H1 (cell line): Measurements from ENCODE around the gene RANBP2. TPM values are rescaled to one million over a fixed set of nuclear protein-coding genes. Genes with fewer than 3 reads are reported as not detected.

Source experiments
- CTCF ChIA-PET: fragments of 300-600 bp; sonication (Branson Sonifier 250); formaldehyde crosslinking; loops from one replicate; lab custom pipeline; 2021; ENCODE audit not compliant: partially characterized antibody; lab: Charles Lee
- POLR2A ChIA-PET: fragments of 300-600 bp; sonication (Branson Sonifier 250); formaldehyde crosslinking; loops from one replicate; lab custom pipeline; 2021; ENCODE audit warnings: inconsistent platforms; ENCODE audit not compliant: partially characterized antibody; lab: Charles Lee
- DNase-seq, 2 experiments: peaks; one replicate each; pipeline versions ENCODE4 v3.0.0 to v3.0.0-alpha.2; 2010 to 2022; ENCODE audit warnings: low spot score in 2 of 2, low read depth in 1 of 2, mixed read lengths in 1 of 2
- FAIRE-seq: peaks from 2 replicates; lab custom pipeline; 2011; peaks lifted over from hg19 to GRCh38; lab: Jason Lieb, UNC
- H2AFZ ChIP-seq: 2 replicates; pipeline ENCODE4 v1.8.1; 2012; ENCODE audit warnings: low read length, inconsistent platforms
- H2AK5ac ChIP-seq: 2 replicates; pipeline ENCODE4 v1.6.1; 2013; ENCODE audit warnings: low read depth, low read length
- H2BK120ac ChIP-seq: replicated peaks from 2 replicates; pipeline ENCODE3; 2013; ENCODE audit warnings: low read depth, low read length, inconsistent platforms
- H2BK12ac ChIP-seq: 2 replicates; pipeline ENCODE4 v1.6.1; 2013; ENCODE audit warnings: low read depth, low read length
- H2BK15ac ChIP-seq: 2 replicates; pipeline ENCODE4 v1.6.1; 2013; ENCODE audit warnings: low read length
- H2BK20ac ChIP-seq: 2 replicates; pipeline ENCODE4 v1.6.1; 2013; ENCODE audit warnings: low read length
- H2BK5ac ChIP-seq: 2 replicates; pipeline ENCODE4 v1.6.1; 2013; ENCODE audit warnings: low read depth, low read length
- H3K14ac ChIP-seq: 2 replicates; pipeline ENCODE4 v1.6.1; 2013; ENCODE audit warnings: inconsistent platforms; ENCODE audit not compliant: insufficient read length
- H3K18ac ChIP-seq: 2 replicates; pipeline ENCODE4 v1.6.1; 2013; ENCODE audit warnings: low read length; ENCODE audit errors: extremely low read depth
- H3K23ac ChIP-seq: 2 replicates; pipeline ENCODE4 v1.6.1; 2013; ENCODE audit warnings: inconsistent platforms; ENCODE audit not compliant: insufficient read length
- H3K23me2 ChIP-seq: 2 replicates; pipeline ENCODE4 v1.6.1; 2013; ENCODE audit warnings: low read depth, low read length
- H3K27ac ChIP-seq: 2 replicates; pipeline ENCODE4 v1.6.1; 2011; ENCODE audit warnings: low read depth, low read length, inconsistent platforms
- H3K27me3 ChIP-seq, 4 experiments: replicated peaks in 1 of 4; 1 replicate in 1 of 4; 2 replicates in 3 of 4; pipeline versions ENCODE4 v1.6.1 to v1.8.1; 2011 to 2013; ENCODE audit warnings: low read length in 3 of 4, mild to moderate bottlenecking in 3 of 4, inconsistent platforms in 2 of 4, mixed read lengths in 2 of 4, moderate library complexity in 1 of 4; ENCODE audit not compliant: control insufficient read depth in 3 of 4, insufficient read depth in 3 of 4; ENCODE audit errors: extremely low read depth in 1 of 4
- H3K36me3 ChIP-seq, 4 experiments: 2 replicates each; pipeline versions ENCODE4 v1.6.1 to v1.8.1; 2011 to 2013; ENCODE audit warnings: mild to moderate bottlenecking in 4 of 4, low read length in 3 of 4, moderate library complexity in 2 of 4, control low read depth in 1 of 4, inconsistent platforms in 1 of 4; ENCODE audit not compliant: insufficient read depth in 4 of 4, control insufficient read depth in 2 of 4
- H3K4ac ChIP-seq: replicated peaks from 2 replicates; pipeline ENCODE3; 2013; ENCODE audit warnings: low read length, low read depth, mixed read lengths, inconsistent platforms; ENCODE audit not compliant: insufficient read length
- H3K4me1 ChIP-seq, 4 experiments: replicated peaks in 1 of 4; 1 replicate in 1 of 4; 2 replicates in 3 of 4; pipeline versions ENCODE4 v1.6.1 to v1.8.1; 2011 to 2013; ENCODE audit warnings: low read length in 3 of 4, inconsistent platforms in 2 of 4, mixed read lengths in 1 of 4; ENCODE audit not compliant: insufficient read depth in 4 of 4, control insufficient read depth in 3 of 4
- H3K4me2 ChIP-seq, 2 experiments: 2 replicates each; pipeline versions ENCODE4 v1.6.1 to v1.8.1; 2011 to 2013; ENCODE audit warnings: low read depth in 2 of 2, low read length in 2 of 2, control low read depth in 1 of 2, inconsistent platforms in 1 of 2, mild to moderate bottlenecking in 1 of 2; ENCODE audit not compliant: insufficient read depth in 1 of 2
- H3K4me3 ChIP-seq, 4 experiments: fragments of 200-600, 300-600 bp in 1 of 4; sonication (generic), shearing (Covaris generic), sonication (Bioruptor Twin) in 1 of 4; 2 replicates each; pipeline versions ENCODE4 v1.5.1 to v1.8.1; 2011 to 2016; ENCODE audit warnings: low read length in 4 of 4, low read depth in 3 of 4, control low read depth in 2 of 4, inconsistent platforms in 2 of 4, mild to moderate bottlenecking in 2 of 4, mixed read lengths in 1 of 4, moderate library complexity in 1 of 4; ENCODE audit not compliant: insufficient read depth in 2 of 4; ENCODE audit errors: extremely low read depth in 1 of 4
- H3K56ac ChIP-seq: replicated peaks from 2 replicates; pipeline ENCODE3; 2013; ENCODE audit warnings: low read depth, mild to moderate bottlenecking, mixed read lengths, low read length, inconsistent platforms; ENCODE audit not compliant: insufficient read length
- H3K79me1 ChIP-seq: 2 replicates; pipeline ENCODE4 v1.6.1; 2013; ENCODE audit warnings: low read depth, low read length, control low read depth
- H3K79me2 ChIP-seq, 2 experiments: 2 replicates each; pipeline versions ENCODE4 v1.6.1 to v1.8.1; 2012 to 2013; ENCODE audit warnings: low read length in 2 of 2, mild to moderate bottlenecking in 2 of 2, inconsistent platforms in 1 of 2; ENCODE audit not compliant: insufficient read depth in 2 of 2, control insufficient read depth in 1 of 2
- H3K9ac ChIP-seq, 4 experiments: replicated peaks in 1 of 4; 1 replicate in 1 of 4; 2 replicates in 3 of 4; pipeline versions ENCODE4 v1.6.1 to v1.8.1; 2011 to 2013; ENCODE audit warnings: low read depth in 3 of 4, low read length in 3 of 4, control low read depth in 2 of 4, mild to moderate bottlenecking in 2 of 4, moderate library complexity in 2 of 4, inconsistent platforms in 1 of 4; ENCODE audit errors: extremely low read depth in 1 of 4
- H3K9me3 ChIP-seq, 2 experiments: 2 replicates each; pipeline versions ENCODE4 v1.6.1 to v1.8.1; 2012 to 2013; ENCODE audit warnings: mild to moderate bottlenecking in 2 of 2, moderate library complexity in 2 of 2, control low read depth in 1 of 2, inconsistent platforms in 1 of 2, low read depth in 1 of 2, low read length in 1 of 2, mixed read lengths in 1 of 2; ENCODE audit not compliant: insufficient read depth in 2 of 2
- H4K20me1 ChIP-seq, 2 experiments: replicated peaks in 1 of 2; 2 replicates each; pipeline versions ENCODE3 to v1.8.1; 2011 to 2013; ENCODE audit warnings: inconsistent platforms in 2 of 2, low read length in 2 of 2, mild to moderate bottlenecking in 1 of 2; ENCODE audit not compliant: insufficient read depth in 2 of 2, control insufficient read depth in 1 of 2
- H4K5ac ChIP-seq: 2 replicates; pipeline ENCODE4 v1.6.1; 2013; ENCODE audit warnings: low read length, low read depth, mixed read lengths, inconsistent platforms; ENCODE audit not compliant: insufficient read length
- H4K8ac ChIP-seq: 2 replicates; pipeline ENCODE4 v1.8.0; 2013; ENCODE audit warnings: mild to moderate bottlenecking, moderate library complexity, low read length, inconsistent platforms; ENCODE audit not compliant: insufficient read depth; ENCODE audit errors: extremely low read depth
- H4K91ac ChIP-seq: replicated peaks from 2 replicates; pipeline ENCODE3; 2013; ENCODE audit warnings: low read length, mixed read lengths, inconsistent platforms; ENCODE audit not compliant: insufficient read length
- BACH1 ChIP-seq: IDR thresholded peaks from 2 replicates; pipeline ENCODE4 v1.6.1; 2012; ENCODE audit warnings: low read length, improper control_type of control experiment
- BRCA1 ChIP-seq: IDR thresholded peaks from 2 replicates; pipeline ENCODE4 v1.6.1; 2012; ENCODE audit warnings: low read depth, low read length, improper control_type of control experiment
- CTCF ChIP-seq, 3 experiments: IDR thresholded peaks; 1 replicate in 2 of 3; 2 replicates in 1 of 3; pipeline versions ENCODE4 v1.5.1 to v1.6.1; 2011; ENCODE audit warnings: low read length in 3 of 3, mild to moderate bottlenecking in 3 of 3, inconsistent platforms in 2 of 3, low read depth in 1 of 3, moderate library complexity in 1 of 3; ENCODE audit not compliant: insufficient read depth in 1 of 3; ENCODE audit errors: control extremely low read depth in 1 of 3
- EGR1 ChIP-seq: IDR thresholded peaks from 2 replicates; pipeline ENCODE4 v1.6.1; 2011; ENCODE audit warnings: low read depth, low read length, borderline replicate concordance
- PHF8 ChIP-seq: fragments of 200-600 bp; sonication (generic); conservative IDR thresholded peaks from 2 replicates; pipeline ENCODE4 v1.7.1; 2012; ENCODE audit warnings: low read depth, mild to moderate bottlenecking, inconsistent platforms, low read length, moderate library complexity
- ZNF274 ChIP-seq: IDR thresholded peaks from 2 replicates; pipeline ENCODE4 v1.7.0; 2012; ENCODE audit warnings: low read length, borderline replicate concordance; ENCODE audit errors: extremely low read depth
- WGBS, 2 experiments: shearing (Covaris generic) in 1 of 2; methylation state at CpG; one replicate each; pipeline versions ENCODE4 v1.1.6 to v1.1.7; 2013 to 2015; ENCODE audit warnings: low lambda C conversion rate in 2 of 2, mixed read lengths in 2 of 2, inconsistent platforms in 1 of 2, low coverage in 1 of 2, missing lambda C conversion rate in 1 of 2; ENCODE audit not compliant: insufficient replicate concordance in 2 of 2, insufficient coverage in 1 of 2, insufficient read length in 1 of 2; ENCODE audit errors: extremely low coverage in 1 of 2, missing lambda C conversion rate in 1 of 2; 5-methylcytosine and 5-hydroxymethylcytosine counted together
- long read RNA-seq, 2 experiments: library from RNA in 1 of 2; library from capped mRNA in 1 of 2; stranded (forward); transcript quantifications; one replicate each; pipeline ENCODE4 v2.0.0, GENCODE V29; 2021; ENCODE audit warnings: inconsistent platforms in 1 of 2
- polyA minus RNA-seq, 3 experiments: library from RNA; depleted of rRNA, polyadenylated mRNA; stranded (reverse); fragments of >200 nt; gene quantifications; 1 replicate in 2 of 3; 2 replicates in 1 of 3; pipeline ENCODE4 v1.2.3, GENCODE V29; 2011
- polyA plus RNA-seq, 7 experiments: library from polyadenylated mRNA; depleted of rRNA in 3 of 7; stranded (reverse) in 5 of 7; unstranded in 2 of 7; fragments of >200 nt in 5 of 7; fragments of 200-250 nt in 2 of 7; gene quantifications; 1 replicate in 5 of 7; 2 replicates in 1 of 7; 4 replicates in 1 of 7; pipeline versions ENCODE4 v1.2.1 to v1.2.3, GENCODE V29; 2011 to 2013; ENCODE audit warnings: missing spikeins in 2 of 7, mixed read lengths in 2 of 7
- total RNA-seq: library from RNA; stranded (reverse); fragmentation: NEBNext Ultra II Directional; extraction: Animal tissue kit (Norgen Biotek cat#: 25700); gene quantifications from 2 replicates; pipeline ENCODE4 v1.2.1, GENCODE V29; 2021

RANBP2 gene
- total RNA-seq (95.9 and 99.8 TPM in 2 replicates), polyA plus RNA-seq (2011; rRNA removed) (5.6 and 8.2 TPM in 2 replicates), polyA minus RNA-seq (2011; rRNA and poly(A)+ RNA removed) (38.7 and 63.3 TPM in 2 replicates)
- polyA plus RNA-seq (2011; cell fraction: cytosol; rRNA removed) = 12.6 TPM
- polyA plus RNA-seq (2011; cell fraction: nucleus; rRNA removed) = 9.0 TPM
- polyA plus RNA-seq (2012, experiment 1 of 2) = 22.4 to 49.8 TPM (median 30.3 TPM) in 4 replicates
- polyA plus RNA-seq (2012, experiment 2 of 2) = 2.1 TPM
- polyA plus RNA-seq (2013, experiment 1 of 2) = 36.4 TPM
- 34.1 TPM for polyA plus RNA-seq (2013, experiment 2 of 2)
- polyA minus RNA-seq (2011; cell fraction: cytosol; rRNA and poly(A)+ RNA removed) = 50.3 TPM
- polyA minus RNA-seq (2011; cell fraction: nucleus; rRNA and poly(A)+ RNA removed) = 60.2 TPM
- long read RNA-seq, experiment 1, full-length matches to known transcripts = 1 of 79 reads
- long read RNA-seq, experiment 1, partial matches to known transcripts = 75 of 79 reads
- long read RNA-seq, experiment 1, other reads (novel, unspliced or antisense) = 3 of 79 reads
- long read RNA-seq, experiment 2, partial matches to known transcripts = 5 of 5 reads
- long read RNA-seq, experiment 2, other reads (novel, unspliced or antisense) = 0 of 5 reads

- peak within 1 kb of the TSS; percentile 94 for H4K5ac ChIP-seq
- H2AFZ ChIP-seq = peak within 1 kb of the TSS; percentile 76
- H3K79me1 ChIP-seq = no peaks in the 10 kb centered on the region
- WGBS, 2 experiments = 4% methylated on average over 79 of the region's 97 CpGs; no CpG with 5 or more reads in 1 of the 2 experiments
- no peak within 1 kb of the TSS for H2BK20ac ChIP-seq
- peak within 1 kb of the TSS; percentile 75 to 97 (median 92) for H3K9ac ChIP-seq
- H2BK120ac ChIP-seq = no peak within 1 kb of the TSS
- no peak within 1 kb of the TSS for H3K14ac ChIP-seq
- H3K79me2 ChIP-seq = peaks cover 2 to 42% of the 10 kb centered on the region in 2 experiments; a peak in 3 of 4 replicates
- H3K23ac ChIP-seq = no peak within 1 kb of the TSS
- H3K4me1 ChIP-seq = peaks cover 0 to 3% (median 0%) of the 10 kb centered on the region in 4 experiments; a peak in 1 of 7 replicates
- ChIA-PET POLR2A (interaction anchor here (0.6 kb wide), 1 partner anchor 101 kb away, joined by 3 read pairs; no protein-coding TSS in a partner anchor), CTCF (no interaction called here)
- H3K4me3 ChIP-seq = peak within 1 kb of the TSS; percentile 62 to 81 (median 67)
- H3K23me2 ChIP-seq = no peaks in the 10 kb centered on the region
- FAIRE-seq (no peak), DNase-seq (peak; percentile 95)
- peak within 1 kb of the TSS; percentile 55 for H3K4ac ChIP-seq
- H3K36me3 ChIP-seq = no peaks in the 10 kb centered on the region
- H4K91ac ChIP-seq = no peak within 1 kb of the TSS
- H3K27me3 ChIP-seq = no peaks in the 10 kb centered on the region
- no peak within 1 kb of the TSS for H2AK5ac ChIP-seq
- peaks cover 0 to 2% of the 10 kb centered on the region in 2 experiments for H4K20me1 ChIP-seq
- H2BK15ac ChIP-seq = no peak within 1 kb of the TSS
- H3K4me2 ChIP-seq = peak within 1 kb of the TSS; percentile 60 to 66
- H3K18ac ChIP-seq = peak within 1 kb of the TSS; percentile 93
- no peaks in the 10 kb centered on the region for H3K9me3 ChIP-seq
- peak within 1 kb of the TSS; percentile 97 for H4K8ac ChIP-seq
- H3K27ac ChIP-seq = peak within 1 kb of the TSS; percentile 95
- H3K56ac ChIP-seq = peak within 1 kb of the TSS; percentile 82
- 0 out of 2 replicates have a peak within 1 kb of the TSS, but pooled peaks have one; percentile 68 for H2BK12ac ChIP-seq
- H2BK5ac ChIP-seq = peak within 1 kb of the TSS; percentile 97
- TF ChIP-seq ZNF274 = no peak
- TF ChIP-seq EGR1 = no peak
- TF ChIP-seq PHF8 = peak; percentile 95
- TF ChIP-seq BRCA1 = no peak; the same call in 1 of the 2 replicates
- TF ChIP-seq CTCF (IDR thresholded peaks at IDR 0.05; ENCODE audit: control extremely low read depth in 1 of 3, insufficient read depth in 1 of 3, low read depth in 1 of 3, low read length in 3 of 3) = no peak
- TF ChIP-seq BACH1 = no peak
Observed at GRCh38 chr2:108719149-108720044, at the start of gene RANBP2. Gene RANBP2, plus strand, starts transcription at chr2:108719482. Its CDS starts 125 bp downstream, at chr2:108719607.
